ENCODE data around the gene AMBN. TPM values are rescaled to one million over a fixed set of nuclear protein-coding genes. Genes with fewer than 3 reads are reported as not detected.
A peak's percentile ranks its signal among the peaks of the same experiment; 100 is the strongest.

Gene AMBN
- total and polyA plus RNA-seq, 2 of the 13 experiments (the other 11 are each of a cell fraction or from before 2014, with no cell fraction given): not detected

DNA sequence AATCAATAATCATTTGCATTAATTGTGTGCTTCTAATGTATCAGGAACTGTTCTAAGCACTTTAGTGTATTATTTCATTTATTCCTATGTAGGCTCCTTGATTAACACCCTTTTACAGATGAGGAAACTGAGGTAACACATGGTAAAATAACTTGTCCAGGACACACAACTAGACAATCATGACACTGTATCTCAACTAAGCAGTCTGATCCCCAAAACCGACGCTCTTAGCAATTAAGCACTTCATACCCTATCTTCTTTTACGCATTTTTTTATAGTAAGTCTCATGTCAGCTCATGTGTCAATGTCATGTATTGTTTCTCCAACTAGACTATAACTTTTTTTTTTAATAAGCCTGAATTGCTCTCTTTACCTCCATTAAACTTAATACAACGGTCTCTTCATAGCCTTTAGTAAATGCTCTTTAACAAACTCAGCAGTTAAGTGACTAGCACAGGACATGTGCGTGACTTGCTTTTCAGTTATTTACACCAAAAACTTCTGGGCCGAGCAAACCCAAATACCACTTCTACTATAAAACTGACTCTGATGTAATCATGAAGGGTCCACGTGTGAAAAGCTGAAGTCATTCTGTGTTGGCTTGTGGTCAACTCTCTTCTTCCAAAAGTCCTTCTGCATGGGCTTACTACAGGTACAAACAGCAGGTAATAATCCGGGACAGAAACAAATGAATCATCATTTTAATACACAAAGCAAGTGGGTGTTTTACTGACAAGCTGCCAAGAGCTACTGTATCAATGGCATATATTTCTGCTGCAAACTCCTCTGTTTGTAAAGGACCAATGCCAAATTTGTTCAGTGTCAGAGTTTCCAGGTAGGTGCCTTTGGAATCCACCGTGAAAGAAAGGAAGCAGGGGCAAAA, 7.9 kb upstream of the AMBN start:
- H2AFZ ChIP-seq (ENCODE audit: low read length): no peak overlapping the region
- H3K4me3 ChIP-seq (replicated peaks in 1 of 3; ENCODE audit: insufficient read depth in 1 of 3, low read depth in 2 of 3, low read length in 3 of 3): no peak overlapping the region
- no peak overlapping the region for H3K9ac ChIP-seq (ENCODE audit: insufficient read depth, low read depth, low read length)
- ChIA-PET POLR2A (no interaction called here), CTCF (ENCODE audit: low intra/inter-chr PET ratio, low total read pairs) (no interaction called here)
- no peaks in the 10 kb centered on the region for H3K27me3 ChIP-seq (ENCODE audit: control insufficient read depth in 1 of 2, insufficient read depth in 2 of 2, low read length in 2 of 2)
- no peaks in the 10 kb centered on the region for H4K20me1 ChIP-seq (ENCODE audit: insufficient read depth, low read length)
- BruUV-seq (replicated peaks): no TSS peak
- H3K27ac ChIP-seq (ENCODE audit: extremely low read length, insufficient read depth, low read length): no peak overlapping the region
- no peaks in the 10 kb centered on the region for H3K4me1 ChIP-seq (ENCODE audit: insufficient read depth, low read length)
- ATAC-seq: no peak
- no peaks in the 10 kb centered on the region for H3K9me3 ChIP-seq (ENCODE audit: low read length)
- H3K36me3 ChIP-seq (replicated peaks in 1 of 2; ENCODE audit: control insufficient read depth in 1 of 2, insufficient read depth in 2 of 2, low read length in 2 of 2): no peaks in the 10 kb centered on the region
- no peak for TF ChIP-seq SIX4 (CRISPR knock-in tag; IDR thresholded peaks at IDR 0.05)
- 0 out of 2 replicates have a peak, but pooled peaks have one; percentile 26 for TF ChIP-seq ZBTB21 (CRISPR knock-in tag; IDR thresholded peaks at IDR 0.05)
- intact Hi-C loops (cut with micrococcal nuclease; ENCODE audit: unreplicated experiment): no loop called here
- no peaks in the 10 kb centered on the region for H3K79me2 ChIP-seq (ENCODE audit: insufficient read depth, low read length)
- in situ Hi-C loops (cut with HindIII; ENCODE audit: extremely low pct_ligation_motif_present, low pct_unique_long_range_greater_than_20kb): no loop called here
- 26% methylated on average over 9 of the region's 9 CpGs for WGBS (ENCODE audit: low lambda C conversion rate)
- DNase-seq (ENCODE audit: low spot score): peak; percentile 55
- H3K4me2 ChIP-seq (ENCODE audit: low read depth, low read length): no peak overlapping the region
- no peak for FAIRE-seq

DNA sequence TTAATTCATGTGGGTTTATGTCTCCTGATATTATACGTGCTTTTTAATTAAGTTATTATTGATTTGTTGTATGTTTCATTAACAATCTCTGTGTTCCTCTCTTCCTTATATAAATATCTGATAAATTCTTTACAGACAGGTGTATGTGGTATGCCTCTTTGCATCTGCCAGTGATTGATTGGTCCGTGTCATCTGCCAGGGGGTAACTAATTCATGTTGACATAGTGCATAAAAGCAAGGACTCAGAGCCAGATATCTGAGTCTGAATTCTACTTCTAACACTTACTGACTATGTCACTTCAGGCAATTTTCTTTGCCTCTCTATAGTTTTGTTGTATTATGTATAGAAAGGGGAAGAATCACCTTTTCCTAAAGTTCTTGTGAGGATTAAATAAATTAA, 5.2 kb upstream of the AMBN start:
- Histone ChIP-seq H3K4me2 (ENCODE audit: low read depth, low read length) (no peak overlapping the region), H4K20me1 (ENCODE audit: insufficient read depth, low read length) (no peaks in the 10 kb centered on the region), H3K36me3 (replicated peaks in 1 of 2; ENCODE audit: control insufficient read depth in 1 of 2, insufficient read depth in 2 of 2, low read length in 2 of 2) (no peaks in the 10 kb centered on the region), H2AFZ (ENCODE audit: low read length) (no peak overlapping the region), H3K27me3 (ENCODE audit: control insufficient read depth in 1 of 2, insufficient read depth in 2 of 2, low read length in 2 of 2) (no peaks in the 10 kb centered on the region; a peak in 1 of 5 replicates), H3K9ac (ENCODE audit: insufficient read depth, low read depth, low read length) (no peak overlapping the region), H3K27ac (ENCODE audit: extremely low read length, insufficient read depth, low read length) (no peak overlapping the region), H3K9me3 (ENCODE audit: low read length) (no peaks in the 10 kb centered on the region), H3K79me2 (ENCODE audit: insufficient read depth, low read length) (no peaks in the 10 kb centered on the region), H3K4me3 (replicated peaks in 1 of 3; ENCODE audit: insufficient read depth in 1 of 3, low read depth in 2 of 3, low read length in 3 of 3) (no peak overlapping the region), H3K4me1 (ENCODE audit: insufficient read depth, low read length) (no peaks in the 10 kb centered on the region)
- intact Hi-C loops (cut with micrococcal nuclease; ENCODE audit: unreplicated experiment) (no loop called here), in situ Hi-C loops (cut with HindIII; ENCODE audit: extremely low pct_ligation_motif_present, low pct_unique_long_range_greater_than_20kb) (no loop called here)
- WGBS (ENCODE audit: low lambda C conversion rate): 18% methylated on average over 2 of the region's 2 CpGs
- no peak for DNase-seq (ENCODE audit: low spot score)
- no peak for FAIRE-seq
- ChIA-PET POLR2A (no interaction called here), CTCF (ENCODE audit: low intra/inter-chr PET ratio, low total read pairs) (no interaction called here)
- no TSS peak for BruUV-seq (replicated peaks)
- TF ChIP-seq, protein P1, sequence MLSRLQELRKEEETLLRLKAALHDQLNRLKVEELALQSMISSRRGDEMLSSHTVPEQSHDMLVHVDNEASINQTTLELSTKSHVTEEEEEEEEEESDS (CRISPR knock-in tag; IDR thresholded peaks at IDR 0.05; ENCODE audit: borderline replicate concordance): no peak
- TF ChIP-seq CENPX (CRISPR knock-in tag; IDR thresholded peaks at IDR 0.05) (no peak), SALL2 (CRISPR knock-in tag; IDR thresholded peaks at IDR 0.05) (no peak), TRIM24 (CRISPR knock-in tag; IDR thresholded peaks at IDR 0.05) (no peak), ZSCAN25 (CRISPR knock-in tag; IDR thresholded peaks at IDR 0.05) (no peak)
- no peak for ATAC-seq
